PC-9 (cell line): ENCODE data around the gene DEPP1. TPM values are rescaled to one million over a fixed set of nuclear protein-coding genes. Genes with fewer than 3 reads are reported as not detected.

Experiments
- BruUV-seq: library from RNA; stranded (reverse); fragments of 400-500 nt; replicated peaks from 2 replicates; lab custom pipeline; 2021; lab: Mats Ljungman, UMichigan
- CTCF ChIA-PET: fragments of 300-600 bp; sonication (Branson Sonifier 250); formaldehyde crosslinking; loops from one replicate; lab custom pipeline; 2022; ENCODE audit warnings: antibody characterized with exemption; lab: Charles Lee
- POLR2A ChIA-PET: fragments of 300-600 bp; sonication (Branson Sonifier 250); formaldehyde crosslinking; loops from one replicate; lab custom pipeline; 2022; ENCODE audit warnings: antibody characterized with exemption; ENCODE audit not compliant: unreplicated experiment; lab: Charles Lee
- DNase-seq, 2 experiments: peaks; one replicate each; pipeline versions ENCODE4 v3.0.0 to v3.0.0-alpha.2; 2015 to 2022; ENCODE audit warnings: mixed read lengths in 1 of 2
- H2AFZ ChIP-seq: fragments of 200-600 bp; sonication (generic); 2 replicates; pipeline ENCODE4 v1.8.1; 2017; ENCODE audit warnings: antibody characterized with exemption
- H3F3A ChIP-seq: fragments of 200-600 bp; sonication (generic); 2 replicates; pipeline ENCODE4 v1.8.1; 2017; ENCODE audit warnings: antibody characterized with exemption, mild to moderate bottlenecking, low read depth; ENCODE audit not compliant: insufficient read depth
- H3K27ac ChIP-seq: fragments of 200-600 bp; sonication (generic); 2 replicates; pipeline ENCODE4 v1.6.1; 2016; ENCODE audit warnings: mixed run types
- H3K27me3 ChIP-seq: fragments of 200-600 bp; sonication (generic); 2 replicates; pipeline ENCODE4 v1.6.1; 2016; ENCODE audit warnings: low read depth, mixed run types; ENCODE audit not compliant: insufficient read depth
- H3K36me3 ChIP-seq: fragments of 200-600 bp; sonication (generic); 2 replicates; pipeline ENCODE4 v1.6.1; 2016; ENCODE audit warnings: low read depth, mixed run types
- H3K4me1 ChIP-seq: fragments of 200-600 bp; sonication (generic); replicated peaks from 2 replicates; pipeline ENCODE4 v1.6.1; 2016; ENCODE audit warnings: mixed run types; ENCODE audit not compliant: insufficient read depth
- H3K4me2 ChIP-seq: fragments of 200-600 bp; sonication (generic); 2 replicates; pipeline ENCODE4 v1.6.1; 2017; ENCODE audit warnings: mixed run types
- H3K4me3 ChIP-seq: fragments of 200-600 bp; sonication (generic); 2 replicates; pipeline ENCODE4 v1.6.1; 2016; ENCODE audit warnings: mixed run types
- H3K79me2 ChIP-seq: fragments of 200-600 bp; sonication (generic); 2 replicates; pipeline ENCODE4 v1.6.1; 2017; ENCODE audit warnings: low read depth, mixed run types
- H3K9me2 ChIP-seq: fragments of 200-600 bp; sonication (generic); 2 replicates; pipeline ENCODE4 v1.8.1; 2017; ENCODE audit warnings: mild to moderate bottlenecking; ENCODE audit not compliant: insufficient read depth
- H3K9me3 ChIP-seq: fragments of 200-600 bp; sonication (generic); 2 replicates; pipeline ENCODE4 v1.8.1; 2016; ENCODE audit warnings: low read depth; ENCODE audit not compliant: insufficient read depth
- H4K20me1 ChIP-seq: fragments of 200-600 bp; sonication (generic); 2 replicates; pipeline ENCODE4 v1.8.1; 2017; ENCODE audit not compliant: insufficient read depth
- CTCF ChIP-seq: fragments of 200-600 bp; sonication (generic); conservative IDR thresholded peaks from 2 replicates; pipeline ENCODE4 v1.6.1; 2017; ENCODE audit warnings: mixed run types, antibody characterized with exemption, mild to moderate bottlenecking, moderate library complexity
- EZH2 ChIP-seq: fragments of 200-600 bp; sonication (generic); IDR thresholded peaks from 2 replicates; pipeline ENCODE4 v1.8.0; 2017; ENCODE audit warnings: antibody characterized with exemption, low read depth
- intact Hi-C: fragments of 100-400 bp; cut with micrococcal nuclease; formaldehyde crosslinking; loops from one replicate; pipeline ENCODE4 v1.10.0; 2022; ENCODE audit not compliant: unreplicated experiment
- total RNA-seq: library from RNA; stranded (reverse); gene quantifications from 2 replicates; pipeline ENCODE4 v1.2.3, GENCODE V29; 2021

The DEPP1 gene
- total RNA-seq, 1 experiment from 2014 or later = 13.2 TPM

GRCh38 chr10:44933451-44934321 is 44.9 kb downstream of the DEPP1 start:
- Histone ChIP-seq H3K9me3 (no peaks in the 10 kb centered on the region), H3K27ac (no peak overlapping the region), H3K36me3 (no peaks in the 10 kb centered on the region), H3K4me1 (no peaks in the 10 kb centered on the region), H4K20me1 (no peaks in the 10 kb centered on the region), H2AFZ (no peak overlapping the region), H3K27me3 (0 out of 2 replicates have a peak, but pooled peaks cover 6% of the 10 kb centered on the region), H3K9me2 (no peaks in the 10 kb centered on the region), H3K4me3 (no peak overlapping the region), H3K4me2 (no peak overlapping the region), H3K79me2 (no peaks in the 10 kb centered on the region), H3F3A (no peaks in the 10 kb centered on the region)
- no peak for DNase-seq
- ChIA-PET POLR2A (interaction anchor here (0.7 kb wide), 1 partner anchor 43 kb away, joined by 3 read pairs; no protein-coding TSS in a partner anchor), CTCF (interaction anchor here (0.7 to 0.8 kb wide), 2 partner anchors 30 to 68 kb away, joined by 3 read pairs; no protein-coding TSS in a partner anchor)
- no TSS peak for BruUV-seq
- intact Hi-C loops = loop anchor here (2.0 kb wide), 3 partner anchors 67 to 301 kb away; partner anchors contain the start of gene ZNF22
- no peak for TF ChIP-seq CTCF
- TF ChIP-seq EZH2 = no peak

- no peak overlapping the region for H3K4me2 ChIP-seq
- H3K79me2 ChIP-seq = no peaks in the 10 kb centered on the region
- no peaks in the 10 kb centered on the region for H3K36me3 ChIP-seq
- 0 out of 2 replicates have a peak, but pooled peaks cover 6% of the 10 kb centered on the region for H3K27me3 ChIP-seq
- ChIA-PET CTCF (interaction anchor here (0.6 to 0.8 kb wide), 3 partner anchors 31 to 69 kb away, joined by 3 read pairs; no protein-coding TSS in a partner anchor), POLR2A (interaction anchor here (0.7 kb wide), 1 partner anchor 43 kb away, joined by 3 read pairs; no protein-coding TSS in a partner anchor)
- peak; percentile 52 to 86 for DNase-seq
- H3K9me3 ChIP-seq = no peaks in the 10 kb centered on the region
- no peak overlapping the region for H3K27ac ChIP-seq
- H3K9me2 ChIP-seq = no peaks in the 10 kb centered on the region
- intact Hi-C loops = loop anchor here (1.0 to 2.0 kb wide), 4 partner anchors 42 to 302 kb away; partner anchors contain the start of gene ZNF22
- H3K4me1 ChIP-seq = no peaks in the 10 kb centered on the region
- H3F3A ChIP-seq = no peaks in the 10 kb centered on the region
- TF ChIP-seq EZH2 = no peak
- TF ChIP-seq CTCF = peak; percentile 97
- no TSS peak for BruUV-seq
- H4K20me1 ChIP-seq = no peaks in the 10 kb centered on the region
- H2AFZ ChIP-seq = no peak overlapping the region
- no peak overlapping the region for H3K4me3 ChIP-seq
These were observed 45.8 kb downstream of the DEPP1 start for GRCh38 chr10:44932517-44933450.
